Right atrium auricular region (tissue), 2 donors: ENCODE data around the gene GCH1. TPM values are rescaled to one million over a fixed set of nuclear protein-coding genes. Genes with fewer than 3 reads are reported as not detected.

ENCODE experiments used
- microRNA-seq, 2 donors: library from miRNA; unstranded; fragments of <30 nt; microRNA quantifications; one replicate each; pipeline ENCODE4, GENCODE V29; 2016 to 2017; ENCODE audit warnings: borderline number of aligned reads in 2 of 2, borderline replicate concordance in 1 of 2
- total RNA-seq, 2 donors: library from RNA; depleted of rRNA; stranded (reverse); fragments of >200 nt; gene quantifications; one replicate each; pipeline ENCODE4 v1.1.0, GENCODE V29; 2016

The GCH1 gene
- total RNA-seq, 2 donors from 2014 or later, result 2.4 to 3.8 TPM

Small RNAs within 50 kb of the gene (microRNA-seq; reads per million reads assigned to microRNA genes)
- 0 reads per million in 2 donors for gene MIR4308

Other genes with a start within 250 kb of the GCH1 start
- under 1 TPM; 0.59 to 0.94 TPM for gene WDHD1, start 124.3 kb upstream of the GCH1 start, total RNA-seq
- 10 to 100 TPM; 13.1 to 13.6 TPM for gene SOCS4, start 124.4 kb upstream of the GCH1 start, total RNA-seq
- gene MAPK1IP1L, start 148.8 kb upstream of the GCH1 start, total RNA-seq, result 100 to 1,000 TPM in 1 of 2 donors, 10 to 100 TPM in 1; 81.2 to 111 TPM
- gene LGALS3, start 226.4 kb upstream of the GCH1 start, total RNA-seq, result 100 to 1,000 TPM; 178 to 184 TPM